Activated CD4-positive, alpha-beta T cell treated with anti-CD3 and anti-CD28 coated beads, Interleukin-10, Interleukin-2, amounts not matched to agents 100 ng/mL and 50 ng/mL, durations not matched to agents 16 hours and 8 hours (primary cell): Measurements from ENCODE around the gene POLR3GL.
"Not testable (repeated sequence)": the region's sequence is repeated elsewhere in the genome, so short reads cannot be mapped to it uniquely, and the experiment has no call there.

Source experiments
- DNase-seq: peaks from one replicate; pipeline ENCODE4 v3.0.0-alpha.2; 2020

The POLR3GL gene

GRCh38 chr1:146021622-146022402 is 57.3 kb downstream of the POLR3GL start, which contains the start of gene HJV:
TSS of gene HJV (minus strand) at chr1:146021735. CDS start at chr1:146020231, 1,504 bp downstream.
- DNase-seq: no peak

DNA sequence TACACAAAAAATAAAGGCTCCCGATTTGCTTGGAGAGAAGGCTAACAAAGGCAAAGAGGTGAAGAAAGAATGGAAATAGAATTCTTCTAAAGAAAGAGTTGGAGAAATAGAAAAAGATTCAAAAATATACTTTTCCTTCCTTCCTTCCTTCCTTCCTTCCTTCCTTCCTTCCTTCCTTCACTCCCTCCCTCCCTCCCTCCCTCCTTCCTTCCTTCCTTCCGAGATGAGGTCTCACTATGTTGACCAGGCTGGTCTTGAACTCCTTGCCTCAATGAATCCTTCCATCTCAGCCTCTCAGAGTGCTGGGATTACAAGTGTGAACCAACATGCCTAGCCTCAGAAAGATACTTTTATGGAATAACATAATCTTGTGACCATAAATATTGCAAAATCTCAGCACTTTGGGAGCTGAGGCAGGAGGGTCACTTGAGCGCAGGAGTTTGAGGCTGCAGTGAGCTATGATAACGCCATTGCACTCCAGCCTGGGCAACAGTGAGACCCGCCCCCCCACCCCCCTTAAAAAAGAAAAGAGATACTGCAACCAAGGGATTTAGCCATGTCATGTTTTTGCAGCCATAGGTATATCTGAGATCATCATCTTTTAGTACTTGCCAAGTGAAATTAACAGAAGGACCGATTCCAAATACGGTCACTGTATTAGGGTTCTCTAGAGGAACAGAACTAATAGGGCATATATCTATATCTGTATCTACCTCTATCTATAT is 58.1 kb downstream of the POLR3GL start:
- DNase-seq: no peak

DNA sequence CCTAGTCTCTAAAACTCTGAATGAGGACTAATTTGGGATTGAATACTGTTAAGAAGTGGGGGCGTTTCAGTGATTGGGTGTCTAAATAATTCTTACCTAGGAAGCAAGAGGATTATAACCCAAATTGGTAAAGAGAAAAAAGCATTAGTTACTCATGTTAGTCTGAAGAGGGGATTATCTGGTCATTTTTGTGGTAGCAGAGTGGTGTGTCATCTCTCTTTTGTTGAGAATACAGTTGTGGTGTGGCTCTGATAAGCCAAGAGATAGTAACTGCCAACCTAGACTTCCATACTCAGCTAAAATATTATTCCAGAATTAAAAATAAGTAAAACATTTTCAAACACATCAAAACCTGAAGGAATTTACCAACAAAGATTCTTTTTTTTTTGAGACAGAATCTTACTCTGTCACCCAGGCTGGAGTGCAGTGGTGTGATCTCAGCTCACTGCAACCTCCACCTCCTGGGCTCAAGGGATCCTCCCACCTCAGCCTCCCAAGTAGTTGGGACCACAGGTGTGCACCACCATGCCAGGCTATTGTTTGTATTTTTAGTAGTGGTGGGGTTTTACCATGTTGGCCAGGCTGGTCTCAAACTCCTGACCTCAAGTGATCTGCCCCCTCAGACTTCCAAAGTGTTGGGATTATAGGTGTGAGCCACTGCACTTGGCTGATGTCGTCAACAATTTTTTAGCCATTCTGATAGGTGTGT is 61.5 kb downstream of the POLR3GL start:
- DNase-seq: not testable (repeated sequence)

GRCh38 chr1:146026650-146027049 is 62.2 kb downstream of the POLR3GL start:
- DNase-seq: not testable (repeated sequence)
